Hematopoietic multipotent progenitor cell treated with erythropoietin and hydrocortisone succinate and interleukin-3 and kit ligand, for 15 days (in vitro differentiated cells): ENCODE data around the gene TMEM256.
A peak's percentile ranks its signal among the peaks of the same experiment; 100 is the strongest.

Source experiments
- DNase-seq: peaks from one replicate; pipeline ENCODE4 v3.0.0-alpha.2; 2015; ENCODE audit warnings: low spot score

The TMEM256 gene

DNA sequence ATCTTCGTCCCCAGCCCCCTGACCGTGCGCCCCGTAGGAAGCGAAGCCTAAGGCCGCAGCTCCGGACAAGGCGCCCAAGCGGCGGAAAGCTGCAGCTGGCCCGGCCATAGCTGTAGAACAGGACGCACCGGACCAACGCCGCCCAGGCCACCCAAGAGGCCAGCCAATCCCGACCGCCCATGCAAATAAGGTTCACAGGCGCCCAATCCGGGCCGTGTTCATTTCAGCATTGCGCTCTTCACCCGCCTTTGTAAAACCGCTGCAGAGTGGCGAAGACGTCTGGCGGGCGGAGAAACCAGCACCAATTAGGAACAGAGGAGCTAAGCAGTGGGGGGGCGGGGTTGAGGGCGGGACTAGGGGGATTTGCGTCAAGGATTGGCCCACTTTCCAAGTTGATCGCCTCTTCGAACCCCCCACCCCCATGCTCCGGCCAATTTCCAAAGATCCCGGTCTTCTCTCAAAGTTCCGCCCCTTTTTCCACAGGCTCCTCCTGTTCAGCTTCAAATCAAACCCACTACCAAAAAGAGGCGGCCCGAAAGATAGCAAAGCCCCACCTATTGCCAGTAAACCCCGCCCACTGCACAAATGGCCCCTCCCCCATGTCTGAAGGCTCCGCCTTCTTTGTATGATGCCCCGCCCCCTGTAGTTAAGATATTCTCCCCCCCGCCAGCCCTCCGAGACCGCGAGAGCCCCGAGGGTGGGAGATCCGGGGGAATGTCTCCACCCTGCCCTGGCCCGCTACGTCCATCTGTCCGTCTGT is at the start of gene TMEM256:
TMEM256 (minus strand) TSS at position 121 of the 760 bp plus-strand sequence; CDS start at position 108, 13 bp downstream.
- peak; percentile 99 for DNase-seq

DNA sequence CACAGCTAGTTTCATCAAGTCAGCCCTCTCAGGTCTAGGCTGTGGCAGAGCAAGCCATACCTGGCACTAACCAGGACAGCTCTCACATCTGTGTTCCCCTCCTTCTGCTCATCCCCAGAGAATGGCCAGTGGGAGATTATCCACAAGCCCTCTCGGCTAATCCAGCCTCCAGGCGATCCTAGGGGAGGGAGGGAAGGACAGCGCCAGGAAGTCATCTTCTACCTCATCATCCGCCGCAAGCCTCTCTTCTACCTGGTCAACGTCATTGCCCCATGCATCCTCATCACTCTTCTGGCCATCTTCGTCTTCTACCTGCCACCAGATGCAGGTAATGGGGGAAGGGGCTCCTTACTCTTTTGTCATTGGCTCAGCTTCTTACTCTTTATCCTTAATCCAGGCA is 44.6 kb upstream of the TMEM256 start:
- no peak for DNase-seq

DNA sequence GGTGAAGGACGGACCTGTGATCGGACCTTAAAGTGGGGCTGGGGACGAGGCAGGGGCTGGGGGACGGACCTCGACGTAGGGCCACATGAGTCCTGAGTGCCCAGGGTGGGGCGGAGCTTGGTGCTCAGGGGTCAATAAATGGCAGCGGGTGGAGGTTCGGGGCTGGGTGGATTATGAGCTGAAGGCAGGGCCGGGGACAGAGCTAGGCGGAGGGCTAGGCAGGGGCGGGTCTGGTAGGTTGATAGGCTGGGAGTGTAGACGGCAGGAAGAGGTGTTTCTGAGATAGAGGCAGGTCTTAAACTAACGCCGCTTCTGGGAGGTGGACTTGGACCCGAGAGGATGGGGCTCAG is 41.7 kb upstream of the TMEM256 start:
- DNase-seq, result no peak

DNA sequence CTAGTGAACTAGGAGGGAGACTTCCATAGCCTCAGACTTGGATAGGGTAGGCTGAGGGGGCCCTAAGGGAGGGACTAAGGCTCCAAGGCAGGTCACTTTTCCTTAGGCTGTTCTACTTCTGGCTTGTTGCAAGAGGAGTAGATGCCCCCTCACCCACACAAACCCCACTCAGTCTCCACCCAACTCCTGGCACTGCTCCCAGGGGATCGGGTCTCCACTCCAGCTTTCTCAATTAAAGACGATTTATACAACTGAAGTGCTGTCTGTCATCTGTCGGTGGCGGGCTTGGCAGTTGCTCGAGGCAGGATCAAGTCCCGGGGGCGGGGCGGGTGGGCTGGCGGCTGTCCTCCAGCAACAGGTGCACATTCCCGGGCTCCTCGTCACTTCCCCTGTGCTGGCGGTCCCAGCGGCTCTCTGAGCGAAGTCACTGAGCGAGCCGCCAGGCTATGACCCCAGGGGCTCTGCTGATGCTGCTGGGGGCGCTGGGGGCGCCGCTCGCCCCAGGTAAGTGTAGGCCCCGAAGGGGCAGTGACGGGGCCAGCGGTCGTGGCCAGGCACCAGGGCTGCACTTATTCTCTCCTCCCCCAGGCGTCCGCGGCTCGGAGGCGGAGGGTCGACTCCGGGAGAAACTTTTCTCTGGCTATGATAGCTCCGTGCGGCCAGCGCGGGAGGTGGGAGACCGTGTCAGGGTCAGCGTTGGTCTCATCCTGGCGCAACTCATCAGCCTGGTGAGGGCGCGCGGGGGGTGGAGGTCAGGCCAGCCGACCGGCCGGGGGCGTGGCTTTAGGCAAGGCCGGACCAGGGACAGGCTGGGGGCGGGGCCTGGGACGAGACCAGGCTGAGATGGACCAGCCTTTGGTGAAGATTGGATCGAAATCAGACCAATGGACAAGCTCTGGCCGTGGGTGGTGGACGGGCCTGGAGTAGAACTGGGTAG is 41.1 kb upstream of the TMEM256 start, which contains the start of gene CHRNB1:
CHRNB1 (plus strand) TSS at position 380 of the 937 bp plus-strand sequence; CDS start at position 447, 67 bp downstream.
- DNase-seq, result peak; percentile 30

DNA sequence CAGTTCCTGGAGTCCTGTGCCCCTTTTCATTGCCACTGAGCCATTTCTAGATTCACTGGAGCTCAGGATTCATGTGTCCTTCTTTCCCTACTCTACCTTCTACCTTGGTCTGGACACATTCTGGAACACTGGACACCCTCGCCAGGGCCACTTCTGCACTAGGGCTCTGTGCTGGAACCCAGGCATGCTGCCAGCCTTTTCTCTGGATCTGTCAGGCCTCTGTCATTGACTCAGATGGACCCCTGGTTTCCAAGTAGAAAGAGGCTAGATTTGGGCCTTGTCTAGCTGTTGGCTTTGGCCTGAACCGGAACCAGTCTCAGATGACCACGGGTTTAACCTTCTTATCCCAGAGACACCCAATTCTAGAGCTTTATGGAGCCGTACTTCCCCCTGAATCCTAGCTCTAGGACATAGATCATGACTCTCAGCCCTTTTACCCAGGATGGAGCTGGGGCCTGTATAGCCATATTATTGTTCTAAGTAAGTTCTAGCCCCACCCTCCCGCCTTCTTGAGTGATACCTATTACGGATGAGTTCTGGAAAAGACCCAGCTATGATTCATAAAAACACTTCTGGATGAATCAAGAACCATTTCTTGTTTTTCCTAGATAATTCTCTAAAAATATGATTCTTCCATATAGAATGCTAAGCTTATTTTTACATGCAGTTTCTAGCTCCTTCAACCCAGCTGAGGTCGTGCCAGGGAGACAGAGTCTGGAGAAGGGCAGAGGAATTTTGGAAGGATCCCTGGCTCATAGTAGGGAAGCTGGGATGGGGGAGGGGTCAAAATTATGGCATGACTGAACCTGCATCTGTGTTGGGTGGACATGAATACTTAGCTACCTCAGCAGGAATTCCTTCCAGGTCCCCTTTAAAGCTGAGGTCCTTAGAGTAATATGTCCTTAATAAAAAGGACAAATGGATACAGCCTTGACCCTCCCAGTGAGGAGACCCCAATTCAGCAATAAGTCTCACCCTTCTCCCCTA is 39.9 kb upstream of the TMEM256 start:
- no peak for DNase-seq

DNA sequence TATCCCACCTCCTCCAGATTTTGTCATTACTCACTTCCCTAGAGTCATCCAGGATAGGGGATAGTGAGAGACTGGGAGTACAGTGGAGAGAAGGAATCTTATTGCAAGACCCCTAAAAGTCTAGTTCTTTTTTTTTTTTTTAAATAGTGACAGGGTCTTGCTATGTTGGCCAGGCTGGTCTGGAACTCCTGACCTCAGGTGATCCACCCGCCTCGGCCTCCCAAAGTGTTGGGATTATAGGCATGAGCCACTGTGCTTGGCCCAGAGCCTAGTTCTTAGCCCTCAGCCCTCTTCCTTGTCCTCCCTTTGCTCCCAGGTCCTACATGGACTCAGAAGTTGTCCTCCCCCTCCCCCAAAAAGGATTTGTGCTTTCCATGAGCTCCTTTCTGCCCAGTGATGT is 38.2 kb upstream of the TMEM256 start:
- DNase-seq, result no peak

DNA sequence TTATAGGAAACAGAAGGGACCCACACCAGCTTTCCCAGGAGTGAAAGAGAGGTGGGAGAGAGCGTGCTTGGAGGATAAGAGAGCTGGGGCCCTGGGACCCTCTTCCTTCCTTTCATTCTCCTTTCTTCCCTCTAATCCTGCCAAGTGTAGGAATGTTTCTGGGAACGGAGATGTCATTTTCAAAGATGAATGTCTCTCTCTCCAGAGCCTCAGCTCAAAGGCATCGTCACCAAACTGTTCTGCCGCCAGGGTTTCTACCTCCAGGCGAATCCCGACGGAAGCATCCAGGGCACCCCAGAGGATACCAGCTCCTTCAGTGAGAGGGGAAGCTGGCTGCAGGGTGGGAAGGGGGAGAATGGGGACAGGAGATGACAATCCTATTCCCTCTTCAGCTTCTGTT is 37.4 kb upstream of the TMEM256 start:
- no peak for DNase-seq

DNA sequence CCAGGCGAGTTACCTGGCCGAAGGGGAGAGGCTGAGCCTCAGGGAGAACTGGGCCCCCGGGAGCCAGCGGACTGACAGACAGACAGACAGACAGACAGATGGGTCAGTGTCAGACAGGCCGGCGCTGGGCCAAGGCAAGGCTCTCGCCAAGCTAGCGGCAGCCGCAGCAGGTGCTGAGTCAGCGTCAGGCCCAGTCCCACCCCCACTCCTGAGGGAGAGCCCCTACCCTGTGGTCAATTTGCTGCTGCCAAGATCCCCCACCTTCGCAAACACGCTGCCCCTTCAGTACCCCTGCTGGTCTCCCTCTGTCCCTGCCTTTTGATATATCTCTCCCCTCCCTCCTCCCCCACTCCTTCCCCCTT is 36.9 kb upstream of the TMEM256 start:
- DNase-seq, result no peak

DNA sequence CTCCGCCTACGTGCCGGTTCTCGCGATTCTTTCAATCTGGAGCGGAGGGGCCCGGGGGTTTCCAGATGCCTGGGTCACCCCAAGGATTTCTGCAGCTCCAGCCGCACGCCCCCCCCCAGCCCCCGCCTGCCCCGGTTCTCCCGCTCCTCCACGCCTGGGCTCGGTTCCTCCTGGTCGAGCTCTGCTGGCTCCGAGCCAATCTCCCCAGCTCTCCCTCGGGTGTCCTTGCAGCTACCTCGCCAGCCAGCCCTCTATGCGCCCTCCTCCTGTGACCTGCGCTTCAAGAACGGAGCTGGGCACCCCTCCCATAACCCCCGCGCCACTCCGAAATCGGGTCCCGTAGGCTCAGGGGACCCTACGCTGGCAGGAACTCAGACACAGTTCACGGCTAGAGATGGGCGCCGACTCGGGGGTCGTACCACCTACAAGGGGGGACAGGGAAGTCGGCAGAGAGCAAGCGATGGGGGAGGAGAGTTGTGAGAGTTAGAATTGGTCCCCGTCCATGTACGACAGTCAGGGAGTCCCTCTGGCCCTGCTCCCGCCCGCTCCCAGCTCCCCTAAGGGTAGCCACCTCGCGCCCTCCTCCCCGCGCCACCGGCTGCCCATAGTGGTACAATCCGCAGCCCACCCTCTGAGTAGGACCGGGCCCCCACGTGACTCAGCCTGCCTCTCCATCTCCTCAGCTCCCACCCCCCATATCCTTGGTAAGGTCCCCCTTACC is 36.4 kb upstream of the TMEM256 start:
- no peak for DNase-seq

DNA sequence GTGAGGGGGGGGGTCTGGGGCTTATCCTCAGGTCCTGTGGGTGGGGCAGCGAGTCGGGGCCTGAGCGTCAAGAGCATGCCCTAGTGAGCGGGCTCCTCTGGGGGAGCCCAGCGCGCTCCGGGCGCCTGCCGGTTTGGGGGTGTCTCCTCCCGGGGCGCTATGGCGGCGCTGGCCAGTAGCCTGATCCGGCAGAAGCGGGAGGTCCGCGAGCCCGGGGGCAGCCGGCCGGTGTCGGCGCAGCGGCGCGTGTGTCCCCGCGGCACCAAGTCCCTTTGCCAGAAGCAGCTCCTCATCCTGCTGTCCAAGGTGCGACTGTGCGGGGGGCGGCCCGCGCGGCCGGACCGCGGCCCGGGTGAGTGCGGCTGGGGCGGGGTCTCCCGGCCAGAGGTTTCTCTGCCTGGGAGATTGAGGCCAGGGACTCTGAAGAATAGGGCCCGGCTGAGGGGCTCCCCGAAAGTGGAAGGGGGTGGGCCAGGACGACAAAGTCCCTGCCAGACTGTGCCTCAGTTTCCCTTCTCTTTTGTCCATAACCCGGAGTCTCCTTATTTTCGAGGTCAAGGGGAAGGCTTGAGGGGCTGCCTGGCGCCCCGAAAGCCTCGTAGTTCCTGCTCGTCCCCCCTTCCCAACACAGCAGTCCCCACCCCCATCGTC is 35.7 kb upstream of the TMEM256 start, which contains the start of gene FGF11:
FGF11 (plus strand) TSS at position 51 of the 651 bp plus-strand sequence; CDS start at position 160, 109 bp downstream.
- DNase-seq, result no peak

DNA sequence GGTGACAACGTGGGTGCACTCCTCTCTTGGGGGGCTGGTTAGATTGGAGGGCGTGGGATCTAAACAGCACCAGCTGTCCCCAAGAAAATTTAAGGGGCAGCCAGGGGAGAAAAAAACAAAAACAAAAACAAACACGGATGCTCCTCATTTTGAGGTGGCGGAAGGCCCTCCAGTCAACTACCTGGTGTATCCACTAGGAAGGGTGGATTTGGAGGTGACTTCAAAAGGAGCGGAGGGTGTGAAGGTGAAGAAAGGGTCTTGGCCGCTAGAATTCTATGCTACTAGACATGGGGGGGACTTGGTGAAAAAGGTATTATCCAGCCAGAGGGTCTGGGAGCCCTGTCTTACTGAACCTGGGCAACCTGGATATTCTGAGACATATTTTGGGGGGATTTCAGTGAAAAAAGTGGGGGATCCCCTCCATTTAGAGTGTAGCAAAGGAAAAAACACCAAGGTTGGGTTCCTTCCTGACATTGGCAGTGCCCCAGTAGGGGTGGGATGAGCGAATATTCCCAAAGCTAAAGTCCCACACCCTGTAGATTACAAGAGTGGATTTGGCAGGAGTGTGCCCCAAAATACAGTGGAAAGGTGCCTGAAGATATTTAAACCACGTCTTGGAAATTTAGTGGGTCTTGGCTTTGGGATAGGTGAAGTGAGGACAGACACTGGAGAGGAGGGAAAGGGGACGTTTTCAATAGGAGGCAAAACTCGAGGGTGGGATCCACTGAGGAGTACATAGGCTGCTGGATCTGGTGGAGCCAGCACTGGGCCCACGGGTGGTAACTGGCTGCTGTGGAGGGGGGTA is 35.0 kb upstream of the TMEM256 start:
- no peak for DNase-seq

DNA sequence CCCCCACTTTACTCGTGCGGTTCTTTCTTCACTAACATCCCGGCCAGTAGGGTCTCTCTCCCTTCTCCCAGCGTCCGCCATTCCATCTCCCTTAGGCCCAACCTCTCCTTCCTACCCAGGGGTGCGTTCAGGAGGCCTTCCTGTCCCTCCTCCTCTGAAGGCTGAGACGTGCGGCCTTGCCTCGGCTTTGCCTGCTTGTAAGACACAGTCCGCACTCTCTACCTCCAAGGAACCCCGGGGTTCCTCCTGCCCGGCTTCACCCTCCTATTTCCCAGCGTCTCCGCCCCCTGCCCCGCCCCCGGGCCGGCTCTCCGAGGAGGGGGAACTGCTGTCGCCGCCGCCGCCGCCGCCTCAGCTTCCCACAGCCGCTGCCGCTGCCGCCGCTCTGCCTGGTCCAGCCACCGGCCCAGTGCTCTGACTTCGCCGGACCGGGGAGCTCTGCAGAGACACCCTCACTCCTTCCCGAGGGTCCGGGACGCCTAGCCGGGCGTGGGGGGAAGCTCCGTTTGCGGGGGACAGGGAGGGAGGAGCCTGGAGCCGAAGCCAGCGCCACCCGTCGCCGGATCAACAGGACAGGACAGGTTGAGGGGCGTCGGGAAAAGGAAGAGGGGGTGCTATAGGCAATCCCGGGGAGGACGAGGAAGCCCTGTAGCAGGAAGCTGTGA is 34.2 kb upstream of the TMEM256 start:
- no peak for DNase-seq

DNA sequence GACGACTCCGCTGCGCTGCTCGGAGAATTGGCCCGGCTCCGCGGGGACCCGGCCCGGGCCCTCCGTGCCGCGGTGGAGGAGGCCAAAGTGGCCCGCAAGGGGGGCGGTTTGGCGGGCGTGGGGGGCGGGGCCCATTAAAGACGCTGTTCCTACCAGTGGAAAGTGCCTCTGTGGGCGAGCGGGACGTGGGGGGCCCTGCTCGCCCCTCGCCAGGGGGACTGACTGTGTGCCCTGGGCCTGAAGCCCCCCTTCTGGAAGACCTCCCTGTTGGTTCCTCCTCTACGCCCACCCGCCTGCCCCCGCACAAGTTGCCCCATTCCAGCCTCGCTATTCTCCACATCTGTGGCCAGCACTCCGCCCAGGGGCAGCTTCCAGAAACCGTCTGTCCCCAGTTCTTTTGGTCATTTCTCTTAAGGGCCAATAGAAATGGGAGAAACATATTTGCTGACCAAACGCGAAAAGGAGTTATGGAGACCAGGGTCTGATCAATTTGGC is 33.5 kb upstream of the TMEM256 start:
- no peak for DNase-seq

DNA sequence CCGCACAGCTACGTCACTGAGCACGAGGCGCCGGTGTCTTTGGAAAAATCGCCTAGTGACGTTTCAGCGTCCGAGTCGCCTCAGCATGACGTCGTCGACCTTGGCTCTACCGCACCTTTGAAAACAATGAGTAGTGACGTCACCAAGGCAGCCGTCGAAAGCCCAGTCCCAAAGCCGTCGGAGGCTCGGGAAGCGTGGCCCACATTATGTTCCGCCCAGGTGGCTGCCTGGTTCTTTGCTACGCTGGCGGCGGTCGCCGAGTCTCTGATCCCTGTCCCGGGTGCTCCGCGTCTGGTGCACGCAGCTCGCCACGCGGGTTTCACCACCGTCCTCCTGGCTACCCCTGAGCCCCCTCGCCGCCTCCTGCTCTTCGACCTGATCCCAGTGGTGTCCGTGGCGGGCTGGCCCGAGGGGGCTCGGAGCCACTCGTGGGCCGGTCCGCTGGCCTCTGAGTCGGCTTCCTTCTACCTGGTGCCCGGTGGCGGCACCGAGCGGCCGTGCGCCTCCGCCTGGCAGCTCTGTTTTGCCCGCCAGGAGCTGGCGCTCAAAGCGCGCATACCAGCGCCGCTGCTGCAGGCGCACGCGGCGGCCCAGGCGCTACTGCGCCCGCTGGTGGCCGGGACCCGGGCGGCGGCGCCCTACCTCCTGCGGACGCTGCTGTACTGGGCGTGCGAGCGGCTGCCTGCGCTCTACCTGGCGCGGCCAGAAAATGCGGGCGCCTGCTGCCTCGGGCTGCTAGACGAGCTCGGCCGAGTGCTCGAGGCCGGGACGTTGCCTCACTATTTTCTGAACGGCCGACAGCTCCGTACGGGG is 32.9 kb upstream of the TMEM256 start:
- peak; percentile 84 for DNase-seq

DNA sequence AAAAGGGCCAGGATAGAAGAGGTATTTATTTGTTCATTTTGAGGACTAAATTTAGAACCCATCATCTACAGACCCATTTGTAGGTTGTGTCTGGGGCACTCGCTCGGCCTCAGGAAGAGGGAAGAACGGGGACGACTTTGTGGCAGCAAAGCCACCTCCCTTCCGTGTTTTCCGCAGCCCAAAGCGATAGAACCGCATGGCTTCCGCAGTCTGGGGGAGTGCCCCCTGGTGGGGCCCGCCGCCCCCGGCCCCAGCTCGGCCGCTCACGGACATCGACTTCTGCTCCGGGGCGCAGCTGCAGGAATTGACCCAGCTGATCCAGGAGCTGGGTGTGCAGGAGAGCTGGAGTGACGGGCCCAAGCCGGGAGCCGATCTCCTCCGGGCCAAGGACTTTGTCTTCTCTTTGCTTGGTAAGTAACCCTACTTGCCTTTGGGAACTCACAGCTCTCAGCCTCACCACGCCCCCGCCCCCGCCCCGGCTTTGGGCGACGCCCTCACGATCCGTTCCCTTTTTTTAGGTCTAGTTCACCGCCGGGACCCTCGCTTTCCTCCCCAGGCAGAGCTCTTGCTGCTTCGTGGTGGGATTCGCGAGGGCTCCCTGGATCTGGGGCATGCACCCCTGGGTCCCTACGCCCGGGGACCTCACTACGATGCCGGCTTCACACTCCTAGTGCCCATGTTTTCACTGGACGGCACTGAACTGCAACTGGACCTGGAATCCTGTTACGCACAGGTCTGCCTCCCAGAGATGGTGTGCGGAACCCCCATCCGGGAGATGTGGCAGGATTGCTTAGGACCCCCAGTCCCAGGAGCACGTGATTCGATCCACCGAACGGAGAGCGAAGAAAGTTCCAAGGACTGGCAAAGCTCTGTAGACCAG is 32.0 kb upstream of the TMEM256 start:
- peak; percentile 42 for DNase-seq

DNA sequence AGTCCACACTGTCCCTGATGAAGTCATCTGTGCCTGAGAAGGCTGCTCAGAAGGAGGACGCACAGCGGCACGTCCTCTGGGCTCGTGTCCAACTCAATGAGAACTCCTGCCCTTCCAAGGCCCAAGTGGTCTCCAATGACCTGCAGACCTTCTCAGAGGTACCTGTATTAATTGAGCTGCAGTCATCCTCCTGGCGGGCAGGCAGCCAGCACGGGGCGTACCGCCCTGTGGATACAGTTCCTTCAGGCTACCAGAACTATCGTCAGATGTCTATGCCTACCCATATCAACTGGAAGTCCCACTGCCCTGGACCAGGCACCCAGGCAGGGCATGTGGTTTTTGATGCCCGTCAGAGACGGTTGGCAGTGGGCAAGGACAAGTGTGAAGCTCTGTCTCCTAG is 28.4 kb upstream of the TMEM256 start:
- no peak for DNase-seq

DNA sequence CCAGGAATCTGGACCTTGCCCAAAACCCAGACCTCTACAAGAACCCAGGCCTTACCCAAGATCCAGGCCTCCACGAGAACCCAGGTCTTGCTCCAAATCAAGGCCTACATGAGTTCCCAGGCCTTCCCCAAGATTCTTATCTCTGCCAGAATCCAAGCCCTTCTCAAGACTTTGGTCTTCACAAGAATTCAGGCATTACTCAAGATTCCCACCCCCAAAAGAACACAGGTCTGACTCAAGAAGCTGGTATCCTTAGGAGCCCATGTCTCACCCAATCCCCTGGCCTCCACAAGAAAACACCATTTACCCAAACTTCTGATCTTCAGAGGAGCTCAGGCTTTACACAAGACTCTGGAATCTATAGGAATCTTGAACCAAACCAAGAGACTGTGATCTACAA is 27.3 kb upstream of the TMEM256 start:
- no peak for DNase-seq
